ENCODE measurements around the gene SCRN1. TPM values are rescaled to one million over a fixed set of nuclear protein-coding genes. Genes with fewer than 3 reads are reported as not detected.
A peak's percentile ranks its signal among the peaks of the same experiment; 100 is the strongest.

The SCRN1 gene
- total RNA-seq, 2 experiments from 2014 or later = 1.6 to 2.1 TPM

- no peak overlapping the region for H3K27ac Mint-ChIP-seq
- CTCF ChIA-PET = interaction anchor here (8.1 kb wide), 1 partner anchor 13 kb away, joined by 43 read pairs; no protein-coding TSS in a partner anchor
- intact Hi-C loops (cut with micrococcal nuclease) = no loop called here
These were observed 54.5 kb downstream of the SCRN1 start for GRCh38 chr7:29935111-29935510.

GRCh38 chr7:29929018-29929807 is 60.4 kb downstream of the SCRN1 start:
- H3K27me3 Mint-ChIP-seq = no peaks in the 10 kb centered on the region
- intact Hi-C loops (cut with micrococcal nuclease) = no loop called here
- CTCF ChIA-PET = interaction anchor here (1.2 to 8.1 kb wide), 2 partner anchors 7 to 135 kb away, joined by 3 to 43 read pairs; no protein-coding TSS in a partner anchor

More at GRCh38 chr7:29935111-29935510, 54.5 kb downstream of the SCRN1 start:
- DNase-seq = no peak
- Mint-ChIP-seq H3K4me1 (ENCODE audit: low read depth) (no peaks in the 10 kb centered on the region), H3K4me3 (no peak overlapping the region), H3K9me3 (peaks cover 3% of the 10 kb centered on the region), H3K36me3 (no peaks in the 10 kb centered on the region), H3K27me3 (no peaks in the 10 kb centered on the region)
- POLR2A ChIA-PET = no interaction called here

GRCh38 chr7:29926741-29927140 is 62.9 kb downstream of the SCRN1 start:
- no peak for DNase-seq
- Mint-ChIP-seq H3K9me3 (no peaks in the 10 kb centered on the region), H3K27me3 (no peaks in the 10 kb centered on the region), H3K4me3 (no peak overlapping the region), H3K4me1 (ENCODE audit: low read depth) (peaks cover 5% of the 10 kb centered on the region), H3K27ac (no peak overlapping the region), H3K36me3 (no peaks in the 10 kb centered on the region)
- CTCF ChIA-PET = interaction anchor here (0.6 kb wide), 1 partner anchor 16 kb away, joined by 4 read pairs; no protein-coding TSS in a partner anchor
- intact Hi-C loops (cut with micrococcal nuclease) = no loop called here
- POLR2A ChIA-PET = no interaction called here

More at GRCh38 chr7:29929018-29929807, 60.4 kb downstream of the SCRN1 start:
- H3K27ac Mint-ChIP-seq = no peak overlapping the region
- H3K9me3 Mint-ChIP-seq = no peaks in the 10 kb centered on the region
- H3K4me3 Mint-ChIP-seq = no peak overlapping the region
- H3K36me3 Mint-ChIP-seq = no peaks in the 10 kb centered on the region
- POLR2A ChIA-PET = no interaction called here
- DNase-seq = no peak
- peaks cover 5% of the 10 kb centered on the region for H3K4me1 Mint-ChIP-seq (ENCODE audit: low read depth)

- no peak overlapping the region for H3K4me3 Mint-ChIP-seq
- CTCF ChIA-PET = interaction anchor here (0.6 kb wide), 1 partner anchor 16 kb away, joined by 4 read pairs; no protein-coding TSS in a partner anchor
- intact Hi-C loops (cut with micrococcal nuclease) = no loop called here
These were observed 63.4 kb downstream of the SCRN1 start for GRCh38 chr7:29926216-29926615.

GRCh38 chr7:29924684-29925083 is 64.9 kb downstream of the SCRN1 start:
- Mint-ChIP-seq H3K27me3 (peaks cover 1% of the 10 kb centered on the region), H3K9me3 (no peaks in the 10 kb centered on the region), H3K27ac (no peak overlapping the region), H3K4me1 (ENCODE audit: low read depth) (peaks cover 5% of the 10 kb centered on the region), H3K4me3 (no peak overlapping the region), H3K36me3 (no peaks in the 10 kb centered on the region)
- intact Hi-C loops (cut with micrococcal nuclease) = no loop called here
- DNase-seq = peak; percentile 36
- CTCF ChIA-PET = no interaction called here
- POLR2A ChIA-PET = no interaction called here

More at GRCh38 chr7:29926216-29926615, 63.4 kb downstream of the SCRN1 start:
- H3K27me3 Mint-ChIP-seq = no peaks in the 10 kb centered on the region
- H3K4me1 Mint-ChIP-seq (ENCODE audit: low read depth) = peaks cover 5% of the 10 kb centered on the region
- no peak for DNase-seq
- H3K27ac Mint-ChIP-seq = no peak overlapping the region
- POLR2A ChIA-PET = no interaction called here
- H3K9me3 Mint-ChIP-seq = no peaks in the 10 kb centered on the region
- H3K36me3 Mint-ChIP-seq = no peaks in the 10 kb centered on the region

GRCh38 chr7:29924006-29924405 is 65.6 kb downstream of the SCRN1 start:
- H3K36me3 Mint-ChIP-seq = no peaks in the 10 kb centered on the region
- ChIA-PET CTCF (interaction anchor here (4.5 kb wide), 1 partner anchor 9 kb away, joined by 43 read pairs; no protein-coding TSS in a partner anchor), POLR2A (no interaction called here)
- DNase-seq = no peak
- no peak overlapping the region for H3K27ac Mint-ChIP-seq
- peaks cover 3% of the 10 kb centered on the region for H3K27me3 Mint-ChIP-seq
- H3K9me3 Mint-ChIP-seq = no peaks in the 10 kb centered on the region
- no peak overlapping the region for H3K4me3 Mint-ChIP-seq
- intact Hi-C loops (cut with micrococcal nuclease) = no loop called here
- H3K4me1 Mint-ChIP-seq (ENCODE audit: low read depth) = peaks cover 5% of the 10 kb centered on the region

GRCh38 chr7:29922921-29923700 is 66.5 kb downstream of the SCRN1 start:
- intact Hi-C loops (cut with micrococcal nuclease) = no loop called here
- peaks cover 5% of the 10 kb centered on the region for H3K4me1 Mint-ChIP-seq (ENCODE audit: low read depth)
- no peak for DNase-seq
- ChIA-PET CTCF (interaction anchor here (0.9 to 4.5 kb wide), 5 partner anchors 10 to 288 kb away, joined by 4 to 43 read pairs (median 22); no protein-coding TSS in a partner anchor), POLR2A (no interaction called here)
- H3K27ac Mint-ChIP-seq = no peak overlapping the region
- H3K27me3 Mint-ChIP-seq = peaks cover 3% of the 10 kb centered on the region
- H3K4me3 Mint-ChIP-seq = no peak overlapping the region
- H3K36me3 Mint-ChIP-seq = no peaks in the 10 kb centered on the region
- no peaks in the 10 kb centered on the region for H3K9me3 Mint-ChIP-seq

GRCh38 chr7:29921404-29922010 is 68.1 kb downstream of the SCRN1 start:
- H3K36me3 Mint-ChIP-seq = no peaks in the 10 kb centered on the region
- DNase-seq = peak; percentile 50
- no peaks in the 10 kb centered on the region for H3K9me3 Mint-ChIP-seq
- ChIA-PET POLR2A (no interaction called here), CTCF (interaction anchor here (0.7 to 4.5 kb wide), 26 partner anchors 9 to 1000 kb away, joined by 3 to 43 read pairs (median 5); partner anchors contain the start of gene WIPF3)
- H3K4me1 Mint-ChIP-seq (ENCODE audit: low read depth) = peaks cover 5% of the 10 kb centered on the region
- intact Hi-C loops (cut with micrococcal nuclease) = loop anchor here (1.0 kb wide), 2 partner anchors 173 to 286 kb away; no protein-coding TSS in a partner anchor
- no peak overlapping the region for H3K27ac Mint-ChIP-seq
- H3K27me3 Mint-ChIP-seq = peaks cover 11% of the 10 kb centered on the region
- no peak overlapping the region for H3K4me3 Mint-ChIP-seq

- CTCF ChIA-PET = interaction anchor here (0.9 to 4.5 kb wide), 13 partner anchors 8 to 999 kb away, joined by 3 to 43 read pairs (median 7); no protein-coding TSS in a partner anchor
- no peak overlapping the region for H3K27ac Mint-ChIP-seq
- H3K9me3 Mint-ChIP-seq = no peaks in the 10 kb centered on the region
- H3K4me3 Mint-ChIP-seq = no peak overlapping the region
- peaks cover 12% of the 10 kb centered on the region for H3K27me3 Mint-ChIP-seq
- H3K4me1 Mint-ChIP-seq (ENCODE audit: low read depth) = peaks cover 5% of the 10 kb centered on the region
- no peaks in the 10 kb centered on the region for H3K36me3 Mint-ChIP-seq
- DNase-seq = no peak
- POLR2A ChIA-PET = no interaction called here
- intact Hi-C loops (cut with micrococcal nuclease) = no loop called here
These were observed 69.1 kb downstream of the SCRN1 start for GRCh38 chr7:29920491-29920890.

GRCh38 chr7:29919790-29920189 is 69.8 kb downstream of the SCRN1 start:
- no peak overlapping the region for H3K27ac Mint-ChIP-seq
- POLR2A ChIA-PET = no interaction called here
- intact Hi-C loops (cut with micrococcal nuclease) = no loop called here
- peaks cover 18% of the 10 kb centered on the region for H3K27me3 Mint-ChIP-seq
- CTCF ChIA-PET = interaction anchor here (0.9 to 4.5 kb wide), 5 partner anchors 13 to 285 kb away, joined by 3 to 43 read pairs (median 22); no protein-coding TSS in a partner anchor
- H3K4me3 Mint-ChIP-seq = no peak overlapping the region
- no peaks in the 10 kb centered on the region for H3K9me3 Mint-ChIP-seq
- peaks cover 4% of the 10 kb centered on the region for H3K4me1 Mint-ChIP-seq (ENCODE audit: low read depth)
- DNase-seq = no peak
- no peaks in the 10 kb centered on the region for H3K36me3 Mint-ChIP-seq

GRCh38 chr7:29918850-29919249 is 70.8 kb downstream of the SCRN1 start:
- no peaks in the 10 kb centered on the region for H3K9me3 Mint-ChIP-seq
- DNase-seq = no peak
- ChIA-PET CTCF (interaction anchor here (1.6 kb wide), 1 partner anchor 11 kb away, joined by 5 read pairs; no protein-coding TSS in a partner anchor), POLR2A (no interaction called here)
- peaks cover 21% of the 10 kb centered on the region for H3K27me3 Mint-ChIP-seq
- H3K4me3 Mint-ChIP-seq = no peak overlapping the region
- intact Hi-C loops (cut with micrococcal nuclease) = no loop called here
- H3K4me1 Mint-ChIP-seq (ENCODE audit: low read depth) = no peaks in the 10 kb centered on the region
- no peak overlapping the region for H3K27ac Mint-ChIP-seq
- H3K36me3 Mint-ChIP-seq = no peaks in the 10 kb centered on the region
